Neural cell (in vitro differentiated cells): ENCODE results near the gene HRC. TPM values are rescaled to one million over a fixed set of nuclear protein-coding genes. Genes with fewer than 3 reads are reported as not detected.

Experiments used
- H2AFZ ChIP-seq: fragments of 200-600, 300-800 bp; sonication (generic), shearing (Covaris generic); 2 replicates; pipeline ENCODE4 v1.6.0; 2014; ENCODE audit warnings: low read depth, mild to moderate bottlenecking, antibody characterized with exemption, low read length, moderate library complexity
- H3F3A ChIP-seq: fragments of 200-600 bp; shearing (Covaris generic); 2 replicates; pipeline ENCODE4 v1.6.1; 2016; ENCODE audit warnings: mild to moderate bottlenecking, moderate library complexity, mixed read lengths, antibody characterized with exemption, low read length; ENCODE audit not compliant: insufficient read depth, poor library complexity, severe bottlenecking
- H3K27ac ChIP-seq: fragments of 200-600, 300-800 bp; sonication (generic), shearing (Covaris generic); 2 replicates; pipeline ENCODE4 v1.5.1; 2014; ENCODE audit warnings: mild to moderate bottlenecking, low read length, moderate library complexity
- H3K27me3 ChIP-seq: fragments of 300-800, 200-600 bp; sonication (generic), shearing (Covaris generic); 2 replicates; pipeline ENCODE4 v1.6.0; 2014; ENCODE audit warnings: mild to moderate bottlenecking, low read depth, low read length, moderate library complexity; ENCODE audit not compliant: insufficient read depth
- H3K36me3 ChIP-seq: fragments of 300-800, 200-600 bp; sonication (generic), shearing (Covaris generic); 2 replicates; pipeline ENCODE4 v1.5.1; 2014; ENCODE audit warnings: mild to moderate bottlenecking, antibody characterized with exemption, low read length, moderate library complexity; ENCODE audit not compliant: insufficient read depth
- H3K4me2 ChIP-seq: fragments of 300-800, 200-600 bp; sonication (generic), shearing (Covaris generic); 2 replicates; pipeline ENCODE4 v1.6.0; 2014; ENCODE audit warnings: mild to moderate bottlenecking, low read length
- H3K4me3 ChIP-seq: fragments of 300-800, 200-600 bp; sonication (generic), shearing (Covaris generic); 2 replicates; pipeline ENCODE4 v1.5.1; 2014; ENCODE audit warnings: mild to moderate bottlenecking, low read length, moderate library complexity
- H3K79me2 ChIP-seq: fragments of 200-600 bp; shearing (Covaris generic); replicated peaks from 2 replicates; pipeline ENCODE4 v1.6.0; 2014; ENCODE audit warnings: mild to moderate bottlenecking, low read length, moderate library complexity; ENCODE audit not compliant: insufficient read depth
- H3K9ac ChIP-seq: fragments of 300-800, 200-600 bp; sonication (generic), shearing (Covaris generic); 2 replicates; pipeline ENCODE4 v1.6.1; 2016; ENCODE audit warnings: mild to moderate bottlenecking, low read length, mixed read lengths
- H3K9me2 ChIP-seq: fragments of 200-600 bp; shearing (Covaris generic); 2 replicates; pipeline ENCODE4 v1.6.1; 2016; ENCODE audit warnings: mild to moderate bottlenecking, low read length, mixed read lengths; ENCODE audit not compliant: insufficient read depth
- H3K9me3 ChIP-seq: fragments of 200-600, 300-800 bp; sonication (generic), shearing (Covaris generic); 2 replicates; pipeline ENCODE4 v1.6.1; 2016; ENCODE audit warnings: mild to moderate bottlenecking, mixed run types, low read length, moderate library complexity, mixed read lengths
- H4K20me1 ChIP-seq: fragments of 200-600 bp; shearing (Covaris generic); 2 replicates; pipeline ENCODE4 v1.6.1; 2016; ENCODE audit warnings: mild to moderate bottlenecking, mixed run types; ENCODE audit not compliant: insufficient read depth
- CTCF ChIP-seq: fragments of 450-650 bp; IDR thresholded peaks from 2 replicates; pipeline ENCODE4 v1.5.1; 2014; ENCODE audit warnings: antibody characterized with exemption, mild to moderate bottlenecking, moderate library complexity; ENCODE audit not compliant: poor library complexity, severe bottlenecking
- EP300 ChIP-seq: fragments of 450-650 bp; conservative IDR thresholded peaks from 2 replicates; pipeline ENCODE4 v1.6.1; 2014; ENCODE audit warnings: antibody characterized with exemption, mild to moderate bottlenecking, moderate library complexity; ENCODE audit not compliant: poor library complexity, severe bottlenecking
- EZH2 ChIP-seq: fragments of 200-600, 300-800 bp; shearing (Covaris generic), sonication (generic); IDR thresholded peaks from 2 replicates; pipeline ENCODE4 v1.6.1; 2014; ENCODE audit warnings: antibody characterized with exemption, low read length, borderline replicate concordance, mild to moderate bottlenecking; ENCODE audit not compliant: insufficient read depth, poor library complexity, severe bottlenecking
- MXI1 ChIP-seq: fragments of 450-650 bp; conservative IDR thresholded peaks from 2 replicates; pipeline ENCODE4 v1.6.1; 2014; ENCODE audit warnings: antibody characterized with exemption, mild to moderate bottlenecking; ENCODE audit not compliant: poor library complexity, severe bottlenecking
- POLR2AphosphoS5 ChIP-seq: IDR thresholded peaks from 2 replicates; pipeline ENCODE4 v1.6.1; 2012
- RAD21 ChIP-seq: fragments of 450-650 bp; conservative IDR thresholded peaks from 2 replicates; pipeline ENCODE4 v1.6.1; 2014; ENCODE audit warnings: antibody characterized with exemption, mild to moderate bottlenecking, moderate library complexity
- REST ChIP-seq: IDR thresholded peaks from 2 replicates; pipeline ENCODE4 v1.6.1; 2012; ENCODE audit warnings: borderline replicate concordance
- SMC3 ChIP-seq: fragments of 450-650 bp; conservative IDR thresholded peaks from 2 replicates; pipeline ENCODE4 v1.6.1; 2014; ENCODE audit warnings: antibody characterized with exemption, mild to moderate bottlenecking, moderate library complexity; ENCODE audit not compliant: poor library complexity
- TAF1 ChIP-seq: IDR thresholded peaks from 2 replicates; pipeline ENCODE4 v1.6.1; 2012; ENCODE audit warnings: low read depth
- polyA plus RNA-seq: library from polyadenylated mRNA; depleted of rRNA; stranded (reverse); fragments of >200 nt; gene quantifications from 2 replicates; pipeline ENCODE4 v1.2.3, GENCODE V29; 2014

The HRC gene
- polyA plus RNA-seq, 1 donor from 2014 or later = not detected

GRCh38 chr19:49128545-49129237, 26.5 kb downstream of the HRC start:
- Histone ChIP-seq H3K79me2 (no peaks in the 10 kb centered on the region), H3K9ac (no peak overlapping the region), H3K4me2 (no peak overlapping the region), H4K20me1 (no peaks in the 10 kb centered on the region), H3K27ac (no peak overlapping the region), H3K9me2 (no peaks in the 10 kb centered on the region), H3K4me3 (peak overlapping the region; percentile 62), H3F3A (no peaks in the 10 kb centered on the region), H3K27me3 (no peaks in the 10 kb centered on the region), H3K9me3 (no peaks in the 10 kb centered on the region), H3K36me3 (peaks cover under 1% of the 10 kb centered on the region), H2AFZ (no peak overlapping the region)
- TF ChIP-seq EP300 = no peak
- TF ChIP-seq RAD21 = no peak
- TF ChIP-seq CTCF = no peak
- no peak for TF ChIP-seq POLR2AphosphoS5
- no peak for TF ChIP-seq REST
- no peak for TF ChIP-seq MXI1
- TF ChIP-seq SMC3 = no peak
- no peak for TF ChIP-seq EZH2
- no peak for TF ChIP-seq TAF1

- Histone ChIP-seq H3F3A (no peaks in the 10 kb centered on the region), H3K27ac (peak overlapping the region; percentile 42), H4K20me1 (no peaks in the 10 kb centered on the region), H3K36me3 (no peaks in the 10 kb centered on the region), H2AFZ (no peak overlapping the region), H3K4me3 (peak overlapping the region; percentile 62), H3K27me3 (no peaks in the 10 kb centered on the region), H3K4me2 (peak overlapping the region; percentile 45), H3K9me3 (no peaks in the 10 kb centered on the region), H3K9ac (peak overlapping the region; percentile 50), H3K9me2 (no peaks in the 10 kb centered on the region), H3K79me2 (no peaks in the 10 kb centered on the region)
- TF ChIP-seq REST (no peak), EZH2 (no peak), EP300 (peak; percentile 23), CTCF (peak; percentile 46), MXI1 (peak; percentile 25), SMC3 (peak; percentile 30)
These were observed 27.3 kb downstream of the HRC start for GRCh38 chr19:49127674-49128544.
